ENCODE data around the gene JAK2. TPM values are rescaled to one million over a fixed set of nuclear protein-coding genes. Genes with fewer than 3 reads are reported as not detected.
A peak's percentile ranks its signal among the peaks of the same experiment; 100 is the strongest.

JAK2 gene
- total and polyA plus RNA-seq, 9 of the 15 experiments (the other 6 are each of a cell fraction or from before 2014, with no cell fraction given), result 4.7 to 23.4 (median 15.3) TPM

DNA sequence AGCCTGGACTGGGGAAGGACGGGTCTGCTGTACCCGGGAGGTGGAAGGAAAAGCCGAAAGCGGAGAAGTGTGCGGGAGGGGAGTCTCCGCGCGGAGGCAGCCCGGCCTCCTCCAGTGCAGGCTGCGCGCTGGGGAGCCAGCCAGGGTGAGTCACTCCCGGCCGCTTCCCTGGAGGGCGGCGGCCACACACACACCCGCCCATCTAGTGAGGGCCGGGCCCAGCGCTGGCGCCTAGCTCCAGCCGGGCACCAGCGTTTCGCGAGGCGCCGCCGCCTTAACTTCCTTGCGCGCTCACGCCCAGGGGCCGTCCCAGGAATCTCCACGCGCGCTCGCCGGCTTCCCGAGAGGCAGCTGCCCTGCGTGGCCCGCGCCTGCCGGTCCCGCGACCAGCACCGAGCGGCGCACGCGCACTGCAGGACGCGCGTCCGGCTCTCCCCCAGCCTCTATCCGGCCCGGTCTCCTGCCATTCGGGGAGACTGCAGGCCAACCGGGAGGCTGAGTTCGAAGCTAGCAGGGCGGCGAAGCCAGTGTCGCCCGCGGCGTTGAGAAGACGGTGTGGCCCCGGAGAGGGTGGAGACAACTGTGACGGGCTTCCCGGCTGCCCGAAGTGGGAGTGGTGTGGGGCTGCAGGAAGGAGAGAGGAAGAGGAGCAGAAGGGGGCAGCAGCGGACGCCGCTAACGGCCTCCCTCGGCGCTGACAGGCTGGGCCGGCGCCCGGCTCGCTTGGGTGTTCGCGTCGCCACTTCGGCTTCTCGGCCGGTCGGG lies at the start of gene JAK2 (continued):
- peak; percentile 48; the same call in 1 of the 2 replicates for TF ChIP-seq ATF7 (IDR thresholded peaks at IDR 0.05)
- TF ChIP-seq TOE1 (IDR thresholded peaks at IDR 0.05; ENCODE audit: borderline replicate concordance), result no peak
- 0 out of 2 replicates have a peak, but pooled peaks have one; percentile 55 for TF ChIP-seq TOE1 (CRISPR knock-in tag; IDR thresholded peaks at IDR 0.05; ENCODE audit: borderline replicate concordance, low read depth)
- TF ChIP-seq, protein P1, sequence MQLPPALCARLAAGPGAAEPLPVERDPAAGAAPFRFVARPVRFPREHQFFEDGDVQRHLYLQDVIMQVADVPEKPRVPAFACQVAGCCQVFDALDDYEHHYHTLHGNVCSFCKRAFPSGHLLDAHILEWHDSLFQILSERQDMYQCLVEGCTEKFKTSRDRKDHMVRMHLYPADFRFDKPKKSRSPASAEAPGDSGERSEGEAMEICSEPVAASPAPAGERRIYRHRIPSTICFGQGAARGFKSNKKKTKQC (CRISPR knock-in tag; IDR thresholded peaks at IDR 0.05), result peak; percentile 63; the same call in 1 of the 2 replicates
- no peak for TF ChIP-seq HNRNPUL1 (IDR thresholded peaks at IDR 0.05; ENCODE audit: low read length)
- no peak for TF ChIP-seq BACH1 (tag; IDR thresholded peaks at IDR 0.05)
- TF ChIP-seq PHF8 (IDR thresholded peaks at IDR 0.05; ENCODE audit: borderline replicate concordance, low read length), result peak; percentile 77; the same call in 1 of the 2 replicates
- TF ChIP-seq PTBP1 (IDR thresholded peaks at IDR 0.05; ENCODE audit: low read depth, low read length), result 0 out of 2 replicates have a peak, but pooled peaks have one; percentile 21
- TF ChIP-seq RB1 (IDR thresholded peaks at IDR 0.05; ENCODE audit: low read depth), result 0 out of 2 replicates have a peak, but pooled peaks have one; percentile 4
- TF ChIP-seq E2F1 (CRISPR knock-in tag; IDR thresholded peaks at IDR 0.05), result peak; percentile 50; the same call in 1 of the 2 replicates
- peak; percentile 58; the same call in 1 of the 2 replicates for TF ChIP-seq EP400 (IDR thresholded peaks at IDR 0.05)
- TF ChIP-seq RAD21 (CRISPR knock-in tag; conservative IDR thresholded peaks at IDR 0.05 in 1 of 2, IDR thresholded peaks at IDR 0.05 in 1 of 2), result peak in 1 of 2 experiments; percentile 6; a peak in 1 of 4 replicates
- TF ChIP-seq ZNF232 (CRISPR knock-in tag; IDR thresholded peaks at IDR 0.05), result 0 out of 2 replicates have a peak, but pooled peaks have one; percentile 20
- peak; percentile 70; the same call in 1 of the 2 replicates for TF ChIP-seq BCOR (IDR thresholded peaks at IDR 0.05)
- TF ChIP-seq ETV6 (IDR thresholded peaks at IDR 0.05; ENCODE audit: borderline replicate concordance in 1 of 2, low read depth in 2 of 2, low read length in 1 of 2), result no peak
- TF ChIP-seq ETV6 (CRISPR knock-in tag; IDR thresholded peaks at IDR 0.05; ENCODE audit: borderline replicate concordance), result peak; percentile 12; the same call in 1 of the 2 replicates
- no peak for TF ChIP-seq ZNF586 (CRISPR knock-in tag; conservative IDR thresholded peaks at IDR 0.05)
- peak; percentile 11 to 44; a peak in 3 of 4 replicates for TF ChIP-seq MAZ (CRISPR knock-in tag; conservative IDR thresholded peaks at IDR 0.05 in 1 of 2, IDR thresholded peaks at IDR 0.05 in 1 of 2)
- TF ChIP-seq PHF20 (IDR thresholded peaks at IDR 0.05; ENCODE audit: partially characterized antibody), result peak; percentile 6
- TF ChIP-seq TAF1 (IDR thresholded peaks at IDR 0.05; ENCODE audit: control insufficient read depth, extremely low read depth, insufficient read depth, low read length, severe bottlenecking), result peak; percentile 48
- TF ChIP-seq MYC (IDR thresholded peaks at IDR 0.05; ENCODE audit: low read depth, low read length), result no peak; the same call in 1 of the 2 replicates
- no peak for TF ChIP-seq MYC (CRISPR knock-in tag; IDR thresholded peaks at IDR 0.05; ENCODE audit: borderline replicate concordance, low read depth)
- TF ChIP-seq, protein P2, sequence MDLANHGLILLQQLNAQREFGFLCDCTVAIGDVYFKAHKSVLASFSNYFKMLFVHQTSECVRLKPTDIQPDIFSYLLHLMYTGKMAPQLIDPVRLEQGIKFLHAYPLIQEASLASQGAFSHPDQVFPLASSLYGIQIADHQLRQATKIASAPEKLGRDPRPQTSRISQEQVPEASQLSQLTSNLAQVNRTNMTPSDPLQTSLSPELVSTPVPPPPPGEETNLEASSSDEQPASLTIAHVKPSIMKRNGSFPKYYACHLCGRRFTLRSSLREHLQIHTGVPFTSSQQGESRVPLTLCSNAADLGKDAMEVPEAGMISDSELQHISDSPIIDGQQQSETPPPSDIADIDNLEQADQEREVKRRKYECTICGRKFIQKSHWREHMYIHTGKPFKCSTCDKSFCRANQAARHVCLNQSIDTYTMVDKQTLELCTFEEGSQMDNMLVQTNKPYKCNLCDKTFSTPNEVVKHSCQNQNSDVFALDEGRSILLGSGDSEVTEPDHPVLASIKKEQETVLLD (IDR thresholded peaks at IDR 0.05), result peak; percentile 15; the same call in 1 of the 2 replicates
- peak; percentile 69 for TF ChIP-seq GATAD2B (IDR thresholded peaks at IDR 0.05; ENCODE audit: borderline replicate concordance)
